Chondrocyte (in vitro differentiated cells): ENCODE measurements around the gene DNA2. TPM values are rescaled to one million over a fixed set of nuclear protein-coding genes. Genes with fewer than 3 reads are reported as not detected.

Experiments used
- DNase-seq: peaks from one replicate; pipeline ENCODE4 v3.0.0; 2021; ENCODE audit warnings: mixed read lengths, low spot score
- H3K27ac Mint-ChIP-seq: one replicate; pipeline ENCODE4 v1.8.0; 2021; ENCODE audit warnings: mild to moderate bottlenecking, moderate library complexity, mixed read lengths; ENCODE audit not compliant: unreplicated experiment
- H3K27me3 Mint-ChIP-seq: 2 replicates; pipeline ENCODE4 v1.8.0; 2021; ENCODE audit warnings: low read depth, mixed read lengths
- H3K36me3 Mint-ChIP-seq: 2 replicates; pipeline ENCODE4 v1.8.0; 2021; ENCODE audit warnings: low read depth, mixed read lengths
- H3K4me1 Mint-ChIP-seq: 2 replicates; pipeline ENCODE4 v1.8.0; 2021; ENCODE audit warnings: low read depth, mild to moderate bottlenecking, mixed read lengths
- H3K4me3 Mint-ChIP-seq: one replicate; pipeline ENCODE4 v1.8.0; 2021; ENCODE audit warnings: mild to moderate bottlenecking, moderate library complexity, mixed read lengths; ENCODE audit not compliant: unreplicated experiment
- H3K9me3 Mint-ChIP-seq: 2 replicates; pipeline ENCODE4 v1.8.0; 2021; ENCODE audit warnings: low read depth, mixed read lengths
- CTCF ChIP-seq: fragments of 200-600 bp; sonication (generic); IDR thresholded peaks from 2 replicates; pipeline ENCODE4 v1.5.0; 2021; ENCODE audit warnings: antibody characterized with exemption, mild to moderate bottlenecking, moderate library complexity
- total RNA-seq: library from RNA; stranded (reverse); gene quantifications from 3 replicates; pipeline ENCODE4 v1.2.1, GENCODE V29; 2021

DNA2 gene
- total RNA-seq, 1 donor from 2014 or later: 6.8 TPM

DNA sequence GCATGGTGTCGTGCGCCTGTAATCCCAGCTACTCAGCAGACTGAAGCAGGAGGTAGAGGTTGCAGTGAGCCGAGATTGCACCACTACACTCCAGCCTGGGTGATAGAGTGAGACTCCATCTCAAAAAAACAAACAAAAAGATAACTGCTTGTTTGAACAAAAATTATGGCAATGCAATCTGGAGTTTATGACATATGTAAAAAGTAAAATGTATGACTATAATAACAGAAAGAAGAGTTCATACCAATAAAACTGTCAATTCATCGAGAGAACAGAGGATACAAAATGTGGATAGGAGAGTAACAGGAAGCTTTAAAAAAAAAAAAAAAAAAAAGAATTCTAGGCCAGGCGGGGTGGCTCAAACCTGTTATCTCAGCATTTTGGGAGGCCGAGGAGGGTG, 36.3 kb upstream of the DNA2 start:
- DNase-seq: no peak
- TF ChIP-seq CTCF: no peak
- H3K9me3 Mint-ChIP-seq: no peaks in the 10 kb centered on the region

DNA sequence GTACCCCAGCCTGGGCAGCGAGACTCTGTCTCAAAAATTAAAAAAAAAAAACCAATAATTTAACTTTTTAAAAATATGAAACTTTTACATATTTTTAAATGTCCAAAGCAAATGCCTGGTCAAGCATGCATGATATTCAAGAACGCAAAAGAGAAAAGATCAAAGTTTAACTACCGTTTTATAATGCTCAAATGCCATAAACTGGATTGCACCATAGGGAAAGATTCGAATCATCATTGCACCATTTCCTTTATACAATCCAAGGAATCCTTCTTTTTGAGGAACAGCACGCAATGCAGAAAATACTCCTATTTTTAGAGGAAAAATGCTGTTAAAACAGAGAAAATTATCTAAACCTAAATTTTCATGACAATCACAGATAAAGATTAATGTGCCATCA, 34.6 kb upstream of the DNA2 start:
- DNase-seq: no peak
- Mint-ChIP-seq H3K9me3 (no peaks in the 10 kb centered on the region), H3K36me3 (peaks cover 9% of the 10 kb centered on the region), H3K27ac (no peak overlapping the region), H3K4me1 (no peaks in the 10 kb centered on the region), H3K4me3 (no peak overlapping the region), H3K27me3 (no peaks in the 10 kb centered on the region)
- TF ChIP-seq CTCF: no peak

More for the DNA sequence above, 36.3 kb upstream of the DNA2 start:
- no peak overlapping the region for H3K4me3 Mint-ChIP-seq
- H3K27ac Mint-ChIP-seq: no peak overlapping the region
- no peaks in the 10 kb centered on the region for H3K27me3 Mint-ChIP-seq
- peaks cover 5% of the 10 kb centered on the region for H3K36me3 Mint-ChIP-seq
- H3K4me1 Mint-ChIP-seq: no peaks in the 10 kb centered on the region

GRCh38 chr10:68502846-68503245, 31.1 kb upstream of the DNA2 start:
- DNase-seq: no peak
- H3K36me3 Mint-ChIP-seq: peaks cover 25% of the 10 kb centered on the region
- no peaks in the 10 kb centered on the region for H3K4me1 Mint-ChIP-seq
- H3K9me3 Mint-ChIP-seq: no peaks in the 10 kb centered on the region
- no peak for TF ChIP-seq CTCF
- no peaks in the 10 kb centered on the region for H3K27me3 Mint-ChIP-seq
- no peak overlapping the region for H3K4me3 Mint-ChIP-seq
- no peak overlapping the region for H3K27ac Mint-ChIP-seq

DNA sequence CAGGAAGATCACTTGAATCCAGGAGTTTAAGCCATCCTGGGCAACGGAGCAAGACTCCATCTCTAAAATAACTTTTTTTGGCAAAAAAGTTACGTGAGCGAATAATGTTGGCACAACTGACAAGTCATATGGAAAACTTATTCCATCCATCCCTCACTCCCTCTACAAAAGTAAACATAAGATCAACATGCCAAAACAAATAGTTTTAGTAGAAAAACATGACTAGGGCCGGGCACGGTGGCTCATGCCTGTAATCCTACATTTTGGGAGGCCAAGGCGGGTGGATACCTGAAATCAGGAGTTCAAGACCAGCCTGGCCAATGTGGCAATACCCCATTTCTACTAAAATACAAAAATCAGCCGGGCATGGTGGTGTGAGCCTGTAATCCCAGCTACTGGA, 29.9 kb upstream of the DNA2 start:
- H3K36me3 Mint-ChIP-seq: peaks cover 27% of the 10 kb centered on the region

GRCh38 chr10:68499544-68499943, 27.8 kb upstream of the DNA2 start:
- Mint-ChIP-seq H3K9me3 (no peaks in the 10 kb centered on the region), H3K36me3 (peaks cover 29% of the 10 kb centered on the region), H3K4me1 (no peaks in the 10 kb centered on the region), H3K27me3 (no peaks in the 10 kb centered on the region), H3K4me3 (no peak overlapping the region), H3K27ac (no peak overlapping the region)
- no peak for TF ChIP-seq CTCF
- no peak for DNase-seq

More for the DNA sequence above, 29.9 kb upstream of the DNA2 start:
- TF ChIP-seq CTCF: no peak
- H3K27ac Mint-ChIP-seq: no peak overlapping the region
- H3K4me3 Mint-ChIP-seq: no peak overlapping the region
- H3K9me3 Mint-ChIP-seq: no peaks in the 10 kb centered on the region
- no peaks in the 10 kb centered on the region for H3K27me3 Mint-ChIP-seq
- H3K4me1 Mint-ChIP-seq: no peaks in the 10 kb centered on the region
- DNase-seq: no peak
